ENCODE measurements around the gene SRSF2.
"Not testable (repeated sequence)": the region's sequence is repeated elsewhere in the genome, so short reads cannot be mapped to it uniquely, and the experiment has no call there.

Gene SRSF2

DNA sequence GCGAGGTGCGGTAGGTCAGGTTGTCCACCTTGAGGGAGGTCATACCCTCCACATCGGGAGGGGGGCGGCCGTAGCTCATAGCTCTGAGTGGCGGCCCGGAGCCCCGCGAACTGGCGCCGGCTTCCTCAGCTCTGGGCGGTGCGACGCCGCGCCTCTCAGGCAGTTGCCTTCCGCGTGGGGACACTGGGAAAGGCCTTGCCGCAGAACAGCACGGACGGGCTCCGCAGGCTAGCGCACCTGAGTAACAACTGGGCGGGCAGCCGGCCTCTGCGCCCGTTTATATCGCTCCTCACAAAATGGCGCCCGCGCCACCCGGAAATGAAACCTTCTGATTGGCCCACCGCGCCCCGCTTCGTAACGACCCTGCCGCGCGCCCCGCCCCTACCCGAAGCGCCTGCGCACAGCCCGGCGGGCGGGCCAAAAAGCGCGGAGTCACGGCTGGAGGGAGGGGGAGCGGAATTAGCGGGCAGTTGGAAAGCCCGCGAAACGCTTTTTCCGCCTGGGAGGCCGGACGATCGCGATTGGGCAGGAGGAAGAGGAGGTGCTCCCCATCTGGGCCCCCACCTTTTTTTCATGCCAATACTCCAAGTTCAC lies at the start of gene SRSF2:
Gene SRSF2 (minus strand): TSS at position 250 of the 594 bp plus-strand sequence. CDS start 171 bp downstream, at position 79.
- DNase-seq (ENCODE audit: low spot score) = peak; percentile 100

GRCh38 chr17:76784926-76785325 lies 47.8 kb upstream of the SRSF2 start:
- no peak for DNase-seq (ENCODE audit: low spot score)

GRCh38 chr17:76783146-76783545 lies 46.0 kb upstream of the SRSF2 start:
- DNase-seq (ENCODE audit: low spot score) = no peak

DNA sequence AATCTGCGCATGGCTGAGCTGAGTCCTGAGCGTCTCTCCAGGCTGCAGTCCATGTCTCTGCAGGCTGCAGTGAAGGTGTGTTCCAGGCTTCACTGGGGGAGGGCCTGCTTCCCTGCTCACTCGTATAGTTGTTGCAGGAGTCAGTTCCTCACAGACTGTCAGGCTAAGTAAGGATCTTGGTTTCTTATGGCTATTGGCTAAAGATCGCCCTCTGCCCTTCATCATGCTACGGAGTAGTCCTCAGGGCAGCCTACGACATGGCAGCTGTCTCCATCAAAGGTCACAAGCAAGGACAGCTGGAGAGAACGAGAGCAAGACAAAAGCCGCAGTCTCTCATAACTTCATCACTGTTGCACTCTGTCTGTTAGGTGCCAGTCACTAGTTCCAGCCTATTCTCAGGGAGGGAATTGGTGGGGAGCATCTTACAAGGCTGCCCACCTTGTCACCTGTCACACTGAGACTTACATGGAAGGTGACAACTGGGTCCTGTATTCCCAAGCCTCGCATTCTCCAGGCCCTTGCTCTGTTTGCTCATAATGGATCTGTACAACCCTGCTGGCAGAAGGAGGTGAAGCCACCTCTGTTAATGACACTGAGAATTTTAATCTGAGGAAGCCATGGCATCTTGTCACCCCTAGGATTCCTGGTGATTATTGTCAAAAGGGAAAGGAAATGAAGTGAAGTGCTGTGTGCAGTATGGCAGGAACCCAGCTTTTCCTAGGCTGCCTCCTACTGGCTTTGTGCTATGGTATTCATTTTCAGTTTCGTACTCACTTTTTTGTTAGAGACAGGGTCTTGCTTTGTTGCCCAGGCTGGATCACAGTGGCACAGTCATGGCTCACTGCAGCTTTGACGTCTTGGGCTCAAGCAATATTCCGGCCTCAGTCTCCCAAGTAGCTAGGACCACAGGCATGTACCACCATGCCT lies 44.2 kb upstream of the SRSF2 start:
- DNase-seq (ENCODE audit: low spot score) = peak; percentile 66

DNA sequence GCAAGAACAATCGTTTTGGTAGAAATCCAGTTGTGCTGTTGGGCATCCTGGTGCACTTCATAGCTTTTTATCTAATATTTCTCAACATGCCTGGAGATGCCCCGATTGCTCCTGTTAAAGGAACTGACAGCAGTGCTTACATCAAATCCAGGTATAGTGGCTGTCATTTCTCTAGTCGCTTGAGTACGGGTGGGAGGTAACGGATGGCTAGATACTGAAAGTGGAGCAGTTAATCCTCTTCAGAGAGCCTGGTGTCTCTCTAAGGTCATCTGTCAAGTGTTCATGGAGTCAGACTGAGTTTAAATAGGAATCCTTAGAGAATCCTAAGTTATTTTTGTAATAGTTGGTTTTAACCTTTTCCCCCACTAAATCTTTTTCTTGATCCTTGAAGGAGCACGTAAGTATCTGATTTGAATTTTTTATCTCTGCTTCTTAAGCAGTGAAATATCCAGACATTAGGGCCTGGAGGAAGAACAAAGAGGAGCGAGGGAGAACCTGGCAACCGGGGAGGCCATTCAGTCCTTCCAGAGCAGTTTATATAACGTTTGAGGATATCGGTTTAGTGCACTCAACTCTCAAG lies 38.0 kb upstream of the SRSF2 start:
- no peak for DNase-seq (ENCODE audit: low spot score)

DNA sequence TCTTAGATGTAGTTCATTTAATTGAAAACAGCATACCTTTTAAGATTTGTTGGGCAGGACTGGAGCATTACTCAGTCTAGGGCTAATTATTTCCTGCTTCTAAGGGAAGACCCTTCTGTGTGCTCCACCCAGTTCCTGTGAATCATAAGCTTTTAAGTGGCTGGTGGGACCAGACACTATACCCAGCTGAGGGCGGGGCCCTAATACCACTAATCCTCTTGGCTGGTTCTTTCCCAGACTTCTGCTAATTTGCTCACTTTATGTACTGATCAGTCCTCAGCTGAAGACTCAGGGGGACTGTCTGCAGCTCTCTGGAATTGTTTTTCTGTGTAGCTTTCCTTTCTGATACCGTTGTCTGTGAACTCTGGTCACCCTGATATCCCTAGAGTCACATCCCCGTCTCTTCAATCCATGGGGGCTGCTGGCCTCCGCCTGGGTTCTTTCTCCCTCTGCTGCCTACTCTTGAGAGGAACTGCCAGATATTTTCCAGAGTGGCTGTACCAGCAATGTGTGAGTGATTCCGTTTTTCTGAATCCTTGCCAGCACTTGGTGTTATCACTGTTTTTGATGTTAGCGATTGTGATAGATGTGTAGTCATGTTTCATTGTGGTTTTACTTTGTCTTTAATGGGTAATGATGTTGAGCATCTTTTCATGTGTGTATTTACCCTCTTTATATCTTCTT lies 35.9 kb upstream of the SRSF2 start:
- DNase-seq (ENCODE audit: low spot score) = peak; percentile 92

- DNase-seq (ENCODE audit: low spot score) = no peak
Observed at GRCh38 chr17:76758570-76758969, 21.4 kb upstream of the SRSF2 start.

DNA sequence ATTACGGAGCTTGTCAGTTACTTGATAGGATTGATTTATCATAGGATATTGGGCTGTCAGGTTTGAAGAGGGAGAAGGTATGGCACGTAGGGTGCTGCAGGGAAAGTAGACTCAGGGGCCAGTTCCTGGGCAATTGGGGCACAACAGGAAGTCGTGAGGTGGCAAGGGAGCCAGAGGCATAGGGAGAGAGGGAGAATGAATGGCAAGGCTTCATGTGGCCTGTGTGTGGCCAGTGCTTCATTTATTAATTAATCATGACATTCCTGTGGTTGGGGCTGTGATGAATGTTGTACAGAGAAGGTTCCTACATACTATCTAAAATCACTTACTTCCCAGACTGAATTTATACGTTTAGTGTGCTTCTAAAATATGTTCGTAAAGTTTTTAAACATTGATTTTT lies 20.1 kb upstream of the SRSF2 start:
- DNase-seq (ENCODE audit: low spot score) = no peak

DNA sequence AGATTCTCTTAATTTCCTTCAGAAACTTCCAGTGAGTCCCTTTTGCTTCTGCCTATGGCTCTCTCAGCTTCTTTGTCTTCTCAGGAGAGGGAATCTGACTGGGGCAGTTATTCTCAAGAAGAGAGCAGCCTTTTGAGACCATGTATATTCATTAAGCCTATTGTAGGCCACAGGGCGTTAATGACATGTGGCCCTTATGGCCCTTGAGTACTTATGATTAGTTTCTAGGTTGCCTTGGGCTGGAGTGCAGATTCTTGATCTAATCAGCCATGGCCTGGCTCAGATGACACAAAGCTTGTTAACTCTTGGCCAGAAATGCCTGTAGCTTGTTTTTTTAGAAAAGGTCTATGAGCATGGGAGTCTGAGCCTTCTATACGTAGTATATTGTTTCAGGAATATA lies 18.2 kb upstream of the SRSF2 start:
- DNase-seq (ENCODE audit: low spot score) = no peak

- DNase-seq (ENCODE audit: low spot score) = no peak
Observed at GRCh38 chr17:76753061-76753961, 16.2 kb upstream of the SRSF2 start.

DNA sequence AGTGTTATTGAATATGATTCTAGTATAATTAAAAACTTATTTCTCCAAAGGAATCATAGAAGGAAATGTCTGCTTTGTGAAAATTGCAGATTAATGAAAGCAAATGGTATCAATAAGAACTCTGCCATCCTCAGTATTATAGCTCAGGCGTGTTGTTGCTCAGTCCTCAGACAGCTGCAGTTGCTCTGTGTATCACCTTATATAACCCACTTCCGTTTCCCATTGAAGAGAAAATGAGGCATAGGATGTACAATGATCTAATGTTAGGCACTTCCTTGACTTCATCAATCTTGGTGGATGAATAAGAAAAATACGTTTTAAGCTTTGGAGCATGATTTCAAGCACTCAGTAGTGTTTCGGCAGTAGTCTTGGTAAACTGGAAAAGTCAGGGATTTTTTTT lies 14.9 kb upstream of the SRSF2 start:
- DNase-seq (ENCODE audit: low spot score) = no peak

DNA sequence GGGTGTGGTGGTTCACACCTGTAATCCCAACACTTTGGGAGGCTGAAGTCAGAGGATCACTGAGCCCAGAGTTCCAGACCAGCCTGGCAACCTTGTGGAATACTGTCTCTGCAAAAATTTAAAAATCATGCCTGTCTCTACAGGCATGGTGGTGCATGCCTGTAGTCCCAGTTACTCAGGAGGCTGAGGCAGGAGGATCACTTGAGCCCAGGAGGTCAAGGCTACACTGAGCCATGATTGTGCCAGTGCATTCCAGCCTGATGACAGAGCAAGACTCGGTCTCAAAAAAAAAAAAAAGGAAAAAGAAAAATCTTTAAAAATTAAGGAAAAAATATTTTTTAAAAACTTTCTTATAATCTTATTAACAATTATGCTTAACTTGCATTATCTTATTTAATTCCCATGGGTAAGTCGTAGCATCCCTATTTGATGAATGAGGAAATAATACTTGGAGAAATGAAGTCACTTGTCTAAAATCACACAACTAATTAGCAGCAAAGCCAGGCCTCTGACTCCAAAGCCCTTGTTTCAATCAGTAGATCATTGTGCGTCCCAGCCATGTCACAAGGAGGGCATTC lies 14.4 kb upstream of the SRSF2 start:
- DNase-seq (ENCODE audit: low spot score) = no peak

DNA sequence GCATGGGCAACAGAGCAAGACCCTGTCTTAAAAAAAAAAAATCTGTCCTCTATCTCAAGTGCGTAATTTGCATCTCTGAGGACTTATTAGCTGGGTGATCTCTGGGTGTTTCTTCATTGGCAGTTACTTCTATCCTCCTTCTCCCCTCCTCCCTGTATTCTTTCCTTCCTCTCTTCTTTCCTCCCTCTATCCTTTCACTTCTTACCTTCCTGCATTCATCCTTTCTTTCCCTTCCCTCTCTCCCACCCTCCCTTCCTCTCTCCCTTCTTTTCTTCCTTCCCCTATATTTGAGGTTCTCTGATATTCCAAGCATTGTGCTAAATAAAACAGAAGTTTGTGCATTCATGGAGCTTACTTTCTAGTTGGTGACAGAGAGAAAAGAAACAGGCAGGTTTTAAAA lies 11.5 kb upstream of the SRSF2 start:
- DNase-seq (ENCODE audit: low spot score) = no peak

- no peak for DNase-seq (ENCODE audit: low spot score)
Observed at GRCh38 chr17:76747716-76748363, 10.7 kb upstream of the SRSF2 start.

- DNase-seq (ENCODE audit: low spot score) = not testable (repeated sequence)
Observed at GRCh38 chr17:76745785-76746184, 8.7 kb upstream of the SRSF2 start.

GRCh38 chr17:76744747-76745146 lies 7.6 kb upstream of the SRSF2 start:
- DNase-seq (ENCODE audit: low spot score) = no peak

- DNase-seq (ENCODE audit: low spot score) = no peak
Observed at GRCh38 chr17:76742958-76743357, 5.8 kb upstream of the SRSF2 start.

DNA sequence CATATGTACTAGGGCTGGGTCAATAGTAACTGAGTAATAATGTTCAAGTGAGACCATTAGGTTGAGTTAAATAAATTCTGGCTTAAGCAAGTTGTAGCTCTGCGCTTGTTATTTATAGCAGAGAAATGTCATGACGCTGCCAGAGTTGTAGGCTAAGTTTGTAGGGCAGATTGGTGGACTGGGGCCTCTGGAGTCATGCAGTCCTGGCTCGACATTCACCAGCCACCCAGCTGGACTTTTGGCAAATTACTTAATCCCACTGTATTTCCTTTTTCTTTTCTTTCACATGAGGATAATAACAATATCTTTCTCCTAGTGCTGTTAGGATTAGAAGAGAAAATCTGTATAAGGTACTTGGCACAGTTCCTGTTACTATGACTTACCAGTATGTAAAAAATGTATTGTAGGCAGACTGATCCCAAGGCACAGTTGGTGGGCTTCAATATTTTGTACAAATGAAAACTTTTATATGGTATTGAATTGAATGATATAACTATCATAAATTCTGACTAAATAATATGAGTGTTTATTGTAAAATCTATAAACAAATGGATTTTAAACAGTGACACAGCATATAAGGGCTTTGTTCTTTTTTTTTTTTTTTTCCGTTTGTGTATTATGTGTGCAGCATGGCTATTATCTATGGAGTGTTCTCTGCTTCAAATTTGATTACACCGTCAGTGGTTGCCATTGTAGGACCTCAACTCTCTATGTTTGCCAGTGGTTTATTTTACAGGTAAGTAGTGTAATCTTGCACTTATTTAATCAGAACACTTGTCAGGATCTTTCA lies 3.4 kb upstream of the SRSF2 start:
- DNase-seq (ENCODE audit: low spot score) = peak; percentile 51

- not testable (repeated sequence) for DNase-seq (ENCODE audit: low spot score)
Observed at GRCh38 chr17:76739568-76740115, 2.5 kb upstream of the SRSF2 start.

All from D341Med (cell line).